HEK293 (cell line): ENCODE results near the gene THYN1.

ENCODE experiments used
- ATF2 ChIP-seq: fragments of 450-650 bp; formaldehyde crosslinking; IDR thresholded peaks from 2 replicates; pipeline ENCODE4 v1.5.1; 2016; ENCODE audit warnings: missing biosample characterization, missing genetic modification characterization, low read depth
- ELK4 ChIP-seq: IDR thresholded peaks from 2 replicates; pipeline ENCODE4 v1.6.1; 2011; ENCODE audit warnings: mild to moderate bottlenecking, low read depth, low read length, borderline replicate concordance
- TSHZ1 ChIP-seq: fragments of 450-650 bp; formaldehyde crosslinking; IDR thresholded peaks from 2 replicates; pipeline ENCODE4 v1.5.1; 2016; ENCODE audit warnings: missing biosample characterization, missing genetic modification characterization, borderline replicate concordance
- ZNF174 ChIP-seq: fragments of 450-650 bp; formaldehyde crosslinking; IDR thresholded peaks from 2 replicates; pipeline ENCODE4 v1.5.0; 2017; ENCODE audit warnings: missing biosample characterization, mild to moderate bottlenecking, missing genetic modification characterization
- ZNF211 ChIP-seq: fragments of 450-650 bp; formaldehyde crosslinking; IDR thresholded peaks from 2 replicates; pipeline ENCODE4 v1.5.1; 2016; ENCODE audit warnings: low read depth, missing biosample characterization, missing genetic modification characterization
- ZNF529 ChIP-seq: fragments of 450-650 bp; formaldehyde crosslinking; IDR thresholded peaks from 2 replicates; pipeline ENCODE4 v1.5.1; 2017; ENCODE audit warnings: missing genetic modification characterization, missing biosample characterization; ENCODE audit not compliant: insufficient replicate concordance
- ZNF677 ChIP-seq: fragments of 450-650 bp; IDR thresholded peaks from 2 replicates; pipeline ENCODE4 v1.5.0; 2018; ENCODE audit warnings: missing biosample characterization, mild to moderate bottlenecking, missing genetic modification characterization, moderate library complexity
- ZSCAN30 ChIP-seq: fragments of 450-650 bp; IDR thresholded peaks from 2 replicates; pipeline ENCODE4 v1.5.1; 2018; ENCODE audit warnings: missing biosample characterization, mild to moderate bottlenecking, missing genetic modification characterization, moderate library complexity

GRCh38 chr11:134243913-134244312, 9.2 kb downstream of the THYN1 start:
- no peak for TF ChIP-seq ZSCAN30 (tag by site-specific recombination)
- no peak for TF ChIP-seq ELK4
- TF ChIP-seq ATF2 (tag by site-specific recombination), result no peak
- TF ChIP-seq ZNF529 (tag by site-specific recombination), result no peak
- no peak for TF ChIP-seq ZNF677
- TF ChIP-seq ZNF211 (tag by site-specific recombination), result no peak
- no peak for TF ChIP-seq TSHZ1
- TF ChIP-seq ZNF174, result no peak
